ENCODE measurements around the gene EEF1AKMT2.

- TF ChIP-seq CTCF (IDR thresholded peaks at IDR 0.05) (no peak), POLR2A (IDR thresholded peaks at IDR 0.05) (no peak)
Measured at GRCh38 chr10:124728830-124729661, 62.6 kb downstream of the EEF1AKMT2 start.
